HG02571 (cell line): Measurements from ENCODE around the gene PHACTR1.

Experiments used
- ATAC-seq: cut with Tn5 transposase; IDR thresholded peaks from one replicate; pipeline ENCODE4 v1.9.1; 2021; ENCODE audit warnings: mild to moderate bottlenecking, moderate library complexity; ENCODE audit not compliant: unreplicated experiment

PHACTR1 gene

DNA sequence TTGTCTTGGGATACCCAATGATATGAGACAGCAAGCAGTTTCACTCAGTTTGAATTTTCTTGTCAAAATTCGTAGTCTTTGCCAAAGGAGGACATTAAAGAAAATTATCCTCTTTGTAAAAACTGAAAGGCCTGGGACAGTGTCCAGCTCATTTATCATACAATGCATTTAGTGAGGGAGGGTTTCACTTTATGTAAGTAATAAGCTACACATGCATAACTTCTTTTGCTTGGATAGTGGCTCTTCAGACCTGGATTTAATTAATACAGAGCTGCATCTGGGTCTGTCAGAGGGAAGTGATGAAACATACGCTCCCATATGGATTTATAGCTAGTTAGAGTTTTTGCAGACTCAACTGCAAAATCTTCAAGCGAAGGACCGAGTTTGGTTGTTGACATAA lies 175.6 kb downstream of the PHACTR1 start:
- no peak for ATAC-seq

GRCh38 chr6:12893036-12893435 lies 176.5 kb downstream of the PHACTR1 start:
- no peak for ATAC-seq

GRCh38 chr6:12895721-12896120 lies 179.2 kb downstream of the PHACTR1 start:
- no peak for ATAC-seq

DNA sequence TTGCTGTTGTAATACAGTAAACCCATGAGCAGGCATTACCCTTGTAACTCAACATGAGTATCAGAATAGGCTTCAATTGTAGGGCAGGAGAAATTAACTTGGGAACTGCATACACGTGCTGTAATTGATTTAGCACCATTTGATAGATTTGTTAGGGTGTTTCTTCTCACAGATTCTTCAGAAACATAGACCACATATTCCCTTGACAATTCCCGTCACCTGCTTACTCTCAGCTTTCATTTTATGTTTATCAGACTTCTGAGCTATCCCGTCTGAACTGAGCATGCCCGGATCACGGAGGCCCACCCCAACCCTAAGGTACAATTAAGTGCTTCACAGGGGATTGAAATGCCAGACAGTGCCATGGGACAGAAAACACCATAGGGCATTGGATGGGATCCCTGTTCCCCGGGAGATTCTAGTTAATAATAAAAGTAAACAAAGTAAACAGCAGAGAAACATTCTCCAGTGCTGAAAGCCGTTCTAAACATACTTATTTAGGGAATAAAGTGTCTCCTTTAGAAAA lies 179.7 kb downstream of the PHACTR1 start:
- ATAC-seq: no peak

- no peak for ATAC-seq
Observed at GRCh38 chr6:12898603-12899002, 182.0 kb downstream of the PHACTR1 start.

- ATAC-seq: no peak
Observed at GRCh38 chr6:12899046-12899833, 182.7 kb downstream of the PHACTR1 start.

DNA sequence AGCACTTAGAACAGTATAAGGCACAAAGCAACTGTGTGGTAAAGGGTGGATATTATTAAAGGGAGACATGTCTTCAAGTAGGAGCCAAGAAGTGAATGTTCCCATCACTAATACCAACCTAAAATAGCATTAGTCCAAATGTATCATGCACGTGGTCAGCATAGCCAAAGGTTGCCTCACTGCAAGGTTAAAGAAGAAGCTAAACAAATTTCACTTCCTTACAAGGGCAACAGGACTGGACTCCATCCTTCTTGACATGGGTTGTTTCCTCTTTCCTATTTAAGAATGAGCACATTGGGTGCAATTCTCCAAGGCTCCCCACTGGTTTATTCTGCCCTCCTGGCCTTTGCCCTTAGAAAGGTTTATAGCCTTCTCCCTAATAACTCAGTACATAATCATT lies 186.7 kb downstream of the PHACTR1 start:
- no peak for ATAC-seq

GRCh38 chr6:12909833-12910232 lies 193.3 kb downstream of the PHACTR1 start:
- ATAC-seq: no peak

DNA sequence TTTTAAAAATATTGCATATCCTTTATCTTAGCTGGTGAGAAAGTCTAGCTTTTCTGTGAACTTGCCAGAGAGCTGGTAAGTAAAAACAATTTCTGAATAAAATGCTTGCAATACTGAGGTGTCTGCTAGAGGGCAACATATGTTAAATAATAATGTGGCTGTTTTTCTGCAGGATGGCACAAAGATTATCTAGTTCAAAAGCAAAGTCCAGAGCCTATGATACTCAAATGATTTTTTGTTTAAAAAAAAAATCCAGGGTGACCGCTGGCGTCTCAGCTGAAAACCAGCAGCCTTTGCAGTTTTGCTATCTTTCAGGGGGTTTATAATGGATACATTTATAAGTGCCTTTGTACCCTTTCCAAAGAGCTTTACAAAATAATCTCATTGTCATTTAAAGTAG lies 194.9 kb downstream of the PHACTR1 start:
- ATAC-seq: no peak

DNA sequence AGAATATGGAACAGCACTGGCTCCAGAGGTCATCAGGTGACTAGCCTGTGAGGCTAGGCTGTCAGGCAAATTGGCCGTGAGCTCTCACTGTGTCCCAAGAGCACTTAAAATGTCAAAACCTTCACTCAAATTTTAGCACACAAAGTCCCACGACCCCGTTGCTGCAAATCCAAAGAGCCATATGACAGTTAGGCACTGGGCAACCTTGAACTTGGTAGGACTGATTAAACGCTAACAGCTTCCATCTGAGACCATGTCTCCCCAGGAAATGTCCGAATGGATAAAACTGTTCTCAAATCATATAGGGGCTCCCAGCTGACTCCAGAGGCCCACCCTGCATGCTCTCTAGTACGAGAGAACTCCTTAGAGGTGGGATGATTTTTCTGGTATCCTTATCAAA lies 196.6 kb downstream of the PHACTR1 start:
- no peak for ATAC-seq

GRCh38 chr6:12916006-12916405 lies 199.4 kb downstream of the PHACTR1 start:
- no peak for ATAC-seq

GRCh38 chr6:12916420-12917136 lies 200.0 kb downstream of the PHACTR1 start:
- no peak for ATAC-seq

GRCh38 chr6:12921467-12921866 lies 204.9 kb downstream of the PHACTR1 start:
- no peak for ATAC-seq

DNA sequence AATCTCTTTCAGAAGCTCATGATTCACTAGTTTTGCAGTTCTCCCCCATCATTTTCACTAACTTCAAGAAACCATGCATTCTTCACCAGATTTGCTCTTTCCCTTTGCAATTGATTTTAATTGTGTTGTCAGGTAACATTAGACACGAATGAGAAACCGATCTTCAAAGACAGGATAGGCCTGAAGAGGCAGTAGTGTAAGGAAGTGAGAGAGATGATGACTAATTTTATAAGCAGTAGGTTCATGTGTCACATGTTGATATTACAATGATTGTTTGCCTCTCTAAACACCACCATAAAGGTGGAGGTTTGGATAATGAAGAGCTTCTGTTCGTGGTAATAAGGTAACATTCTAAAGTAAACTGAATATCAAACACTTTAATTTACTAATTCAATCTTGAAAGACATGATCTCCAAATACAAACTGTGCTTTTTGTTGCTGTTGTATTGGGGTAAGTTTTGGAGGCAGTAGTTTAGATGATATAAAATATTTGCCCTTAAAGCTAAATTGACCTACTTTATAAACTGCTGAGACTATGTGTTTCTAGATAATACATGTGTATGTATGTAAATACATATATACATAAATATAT lies 207.2 kb downstream of the PHACTR1 start:
- ATAC-seq: no peak

DNA sequence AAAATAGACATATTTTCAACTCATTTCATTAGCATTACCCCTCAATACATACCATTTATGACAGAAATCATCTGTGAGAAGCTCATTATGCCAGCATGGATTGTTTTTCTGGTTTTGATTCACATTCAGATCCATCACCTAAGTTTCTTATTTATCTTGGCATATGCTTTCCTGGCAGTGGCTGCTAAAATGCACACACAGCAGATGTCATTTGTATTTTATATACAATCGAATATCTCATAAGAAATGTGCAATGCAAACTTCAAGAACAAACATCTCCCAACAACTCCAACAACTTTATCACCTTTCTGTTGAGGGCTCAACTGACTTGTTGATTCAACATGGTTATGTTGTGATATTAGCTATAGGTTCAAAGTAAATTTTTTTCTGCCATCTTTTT lies 208.3 kb downstream of the PHACTR1 start:
- no peak for ATAC-seq

DNA sequence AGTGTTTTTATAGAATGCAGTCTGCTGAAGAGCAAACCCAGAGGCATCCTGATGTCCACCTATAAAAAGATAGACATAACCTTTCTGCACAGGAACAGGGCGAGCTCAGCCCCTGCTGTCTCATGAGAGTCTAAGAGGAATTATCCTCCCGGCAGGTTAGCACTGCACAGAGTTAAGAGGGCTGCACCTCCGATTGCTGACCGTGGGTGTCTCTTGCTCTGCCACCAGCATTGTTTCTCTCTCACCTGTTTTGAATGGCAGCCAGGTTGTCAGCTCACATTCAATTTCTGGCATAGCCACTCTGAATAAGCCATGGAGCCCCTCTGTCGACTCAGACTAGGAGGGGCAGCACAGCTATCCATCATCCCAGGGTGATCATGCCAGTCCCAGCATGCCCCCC lies 211.2 kb downstream of the PHACTR1 start:
- no peak for ATAC-seq

DNA sequence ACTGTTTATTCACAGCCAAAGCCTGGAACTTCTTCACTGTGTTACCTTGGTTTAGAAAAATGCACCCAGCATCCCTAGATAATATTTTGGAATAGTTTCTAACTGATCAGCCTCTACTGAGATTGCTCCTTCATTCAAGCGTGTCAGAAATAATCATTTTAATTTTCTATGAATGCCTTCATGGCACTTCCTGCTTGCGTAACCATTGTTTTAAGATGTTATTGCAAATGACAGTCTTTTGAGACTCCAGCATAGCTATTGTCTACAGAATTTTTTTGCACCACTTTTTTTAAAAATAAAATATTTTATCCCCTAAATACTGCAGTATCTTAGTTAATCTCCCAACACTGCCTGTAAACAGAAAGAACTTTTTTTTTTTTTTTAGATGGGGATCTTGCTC lies 213.1 kb downstream of the PHACTR1 start:
- ATAC-seq: no peak

GRCh38 chr6:12931639-12932038 lies 215.1 kb downstream of the PHACTR1 start:
- no peak for ATAC-seq

DNA sequence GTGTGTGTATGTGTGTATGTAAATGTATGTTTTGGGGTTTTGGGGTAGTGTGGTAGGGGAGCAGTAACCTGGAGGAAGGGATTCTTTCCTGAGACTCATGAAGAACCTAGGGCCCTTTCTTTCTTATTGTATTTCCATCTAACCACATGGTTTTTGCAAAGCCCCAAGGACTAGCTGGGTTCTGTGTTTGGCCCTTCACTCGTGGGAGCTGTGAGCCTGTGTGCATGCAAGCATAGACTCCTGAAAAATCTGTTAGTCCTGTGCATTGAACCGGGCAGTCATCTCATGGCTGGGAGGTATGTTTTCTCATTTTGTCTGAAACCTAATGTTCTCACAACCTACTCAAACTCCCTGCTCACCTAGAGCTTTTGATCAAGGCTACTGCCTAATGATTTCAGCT lies 219.1 kb downstream of the PHACTR1 start:
- ATAC-seq: no peak

GRCh38 chr6:12937971-12938370 lies 221.4 kb downstream of the PHACTR1 start:
- no peak for ATAC-seq

DNA sequence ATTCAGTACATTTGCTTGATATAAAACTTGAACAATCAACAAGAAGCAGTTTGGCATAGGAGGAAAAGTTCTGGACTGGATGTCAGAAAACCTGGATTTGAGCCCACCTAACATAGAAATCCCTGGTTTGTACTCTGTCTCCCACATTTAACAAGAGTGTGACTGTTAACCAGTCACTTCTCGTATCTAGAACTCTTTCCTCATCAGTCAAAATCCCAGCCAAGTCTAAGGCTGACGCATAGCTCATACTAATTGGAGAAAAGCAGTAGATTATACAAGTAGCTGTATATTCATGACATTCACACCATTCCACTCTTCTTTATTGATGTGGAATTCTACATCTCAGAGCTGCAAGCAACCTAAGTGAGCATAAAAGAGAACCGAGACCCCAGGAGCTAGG lies 222.7 kb downstream of the PHACTR1 start:
- no peak for ATAC-seq

- ATAC-seq: no peak
Observed at GRCh38 chr6:12941422-12941821, 224.9 kb downstream of the PHACTR1 start.
